Vagina (tissue), 2 donors: ENCODE results near the gene ZNF469. TPM values are rescaled to one million over a fixed set of nuclear protein-coding genes. Genes with fewer than 3 reads are reported as not detected.

Experiments
- DNase-seq, 2 donors: peaks; one replicate each; pipeline ENCODE4 v3.0.0-alpha.2; 2017; ENCODE audit errors: extremely low spot score in 2 of 2
- H3K27ac ChIP-seq: fragments of 200-600 bp; sonication (generic); one replicate; pipeline ENCODE4 v1.5.1; 2019
- H3K27me3 ChIP-seq: fragments of 200-600 bp; sonication (generic); one replicate; pipeline ENCODE4 v1.5.1; 2019
- H3K36me3 ChIP-seq, 2 donors: fragments of 200-600 bp; sonication (generic); one replicate each; pipeline ENCODE4 v1.5.1; 2017 to 2019
- H3K4me1 ChIP-seq: fragments of 200-600 bp; sonication (generic); one replicate; pipeline ENCODE4 v1.5.1; 2019
- H3K4me3 ChIP-seq, 2 donors: fragments of 200-600 bp; sonication (generic); 1 replicate in 1 of 2; 2 replicates in 1 of 2; pipeline ENCODE4 v1.5.1; 2016 to 2019
- H3K9me3 ChIP-seq: fragments of 200-600 bp; sonication (generic); one replicate; pipeline ENCODE4 v1.5.1; 2019
- POLR2A ChIP-seq, 2 donors: fragments of 450-650 bp; IDR thresholded peaks; one replicate each; pipeline ENCODE4 v1.6.1; 2017; ENCODE audit warnings: antibody characterized with exemption in 2 of 2, mild to moderate bottlenecking in 2 of 2, moderate library complexity in 2 of 2
- POLR2AphosphoS5 ChIP-seq, 2 donors: sonication (generic); formaldehyde crosslinking; IDR thresholded peaks; one replicate each; pipeline ENCODE4 v1.9.0; 2017; ENCODE audit warnings: antibody characterized with exemption in 2 of 2, mild to moderate bottlenecking in 2 of 2, low read depth in 1 of 2; ENCODE audit not compliant: insufficient read depth in 1 of 2
- intact Hi-C: fragments of 100-400 bp; cut with DNase I; formaldehyde crosslinking; loops from one replicate; pipeline ENCODE4 v1.15.1; 2023
- total RNA-seq: library from RNA; depleted of rRNA; stranded (reverse); fragments of >200 nt; gene quantifications from one replicate; pipeline ENCODE4 v1.2.3, GENCODE V29; 2016
- TF ChIP-seq, protein P1 (sequence below), 3 experiments: fragments of 450-650 bp in 2 of 3; fragments of 200-600 bp in 1 of 3; sonication (generic) in 1 of 3; IDR thresholded peaks; one replicate each; pipeline ENCODE4 v1.5.1; 2017 to 2019; ENCODE audit warnings: antibody characterized with exemption in 3 of 3, mild to moderate bottlenecking in 2 of 3, moderate library complexity in 2 of 3

ZNF469 gene
- total RNA-seq, 1 donor from 2014 or later = 2.2 TPM

DNA sequence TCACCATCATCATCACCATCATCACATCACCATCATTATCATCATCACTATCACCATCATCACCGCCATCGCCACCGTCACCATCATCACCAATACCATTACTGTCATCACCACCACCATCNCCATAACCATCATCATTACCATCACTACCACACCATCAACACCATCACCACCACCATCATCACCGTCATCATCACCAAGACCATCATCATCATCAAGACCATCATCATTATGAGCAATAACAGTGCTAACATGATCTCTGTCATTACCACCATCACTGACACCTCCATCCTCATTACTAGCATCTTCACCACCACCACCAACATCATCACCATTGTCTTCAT lies 16.1 kb upstream of the ZNF469 start:
- intact Hi-C loops = no loop called here
- Histone ChIP-seq H3K27me3 (no peaks in the 10 kb centered on the region), H3K9me3 (no peaks in the 10 kb centered on the region), H3K4me1 (no peaks in the 10 kb centered on the region), H3K4me3 (no peak overlapping the region), H3K36me3 (no peaks in the 10 kb centered on the region), H3K27ac (no peak overlapping the region)
- no peak for DNase-seq
- TF ChIP-seq, protein P1, sequence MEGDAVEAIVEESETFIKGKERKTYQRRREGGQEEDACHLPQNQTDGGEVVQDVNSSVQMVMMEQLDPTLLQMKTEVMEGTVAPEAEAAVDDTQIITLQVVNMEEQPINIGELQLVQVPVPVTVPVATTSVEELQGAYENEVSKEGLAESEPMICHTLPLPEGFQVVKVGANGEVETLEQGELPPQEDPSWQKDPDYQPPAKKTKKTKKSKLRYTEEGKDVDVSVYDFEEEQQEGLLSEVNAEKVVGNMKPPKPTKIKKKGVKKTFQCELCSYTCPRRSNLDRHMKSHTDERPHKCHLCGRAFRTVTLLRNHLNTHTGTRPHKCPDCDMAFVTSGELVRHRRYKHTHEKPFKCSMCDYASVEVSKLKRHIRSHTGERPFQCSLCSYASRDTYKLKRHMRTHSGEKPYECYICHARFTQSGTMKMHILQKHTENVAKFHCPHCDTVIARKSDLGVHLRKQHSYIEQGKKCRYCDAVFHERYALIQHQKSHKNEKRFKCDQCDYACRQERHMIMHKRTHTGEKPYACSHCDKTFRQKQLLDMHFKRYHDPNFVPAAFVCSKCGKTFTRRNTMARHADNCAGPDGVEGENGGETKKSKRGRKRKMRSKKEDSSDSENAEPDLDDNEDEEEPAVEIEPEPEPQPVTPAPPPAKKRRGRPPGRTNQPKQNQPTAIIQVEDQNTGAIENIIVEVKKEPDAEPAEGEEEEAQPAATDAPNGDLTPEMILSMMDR (IDR thresholded peaks at IDR 0.05) = no peak
- no peak for TF ChIP-seq POLR2AphosphoS5 (IDR thresholded peaks at IDR 0.05; ENCODE audit: insufficient read depth in 1 of 2, low read depth in 1 of 2)

DNA sequence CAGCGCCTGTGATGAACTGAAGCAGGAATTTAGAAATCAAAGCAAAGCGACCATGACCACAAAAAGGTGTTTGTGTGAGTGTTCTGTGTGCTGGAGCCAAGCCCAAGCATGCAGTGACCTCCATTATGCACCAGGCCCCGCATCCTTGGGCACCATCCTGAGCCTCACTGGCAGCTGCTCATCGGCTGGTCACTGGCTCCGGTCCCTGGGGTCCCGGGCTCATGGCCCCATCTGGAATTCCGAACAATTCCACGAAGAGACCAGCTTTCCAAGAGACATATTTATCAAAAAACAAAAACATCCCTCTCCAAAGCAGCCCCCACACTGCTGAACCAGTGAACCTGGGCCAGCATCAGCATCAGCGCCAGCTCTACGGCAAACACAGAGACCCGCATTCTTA lies 15.2 kb upstream of the ZNF469 start:
- Histone ChIP-seq H3K4me3 (no peak overlapping the region), H3K4me1 (no peaks in the 10 kb centered on the region), H3K9me3 (no peaks in the 10 kb centered on the region), H3K27ac (no peak overlapping the region), H3K36me3 (no peaks in the 10 kb centered on the region), H3K27me3 (no peaks in the 10 kb centered on the region)
- intact Hi-C loops = no loop called here
- TF ChIP-seq POLR2AphosphoS5 (IDR thresholded peaks at IDR 0.05; ENCODE audit: insufficient read depth in 1 of 2, low read depth in 1 of 2) (no peak), POLR2A (IDR thresholded peaks at IDR 0.05) (no peak)
- TF ChIP-seq, protein P1 (IDR thresholded peaks at IDR 0.05) = no peak
- DNase-seq = no peak

DNA sequence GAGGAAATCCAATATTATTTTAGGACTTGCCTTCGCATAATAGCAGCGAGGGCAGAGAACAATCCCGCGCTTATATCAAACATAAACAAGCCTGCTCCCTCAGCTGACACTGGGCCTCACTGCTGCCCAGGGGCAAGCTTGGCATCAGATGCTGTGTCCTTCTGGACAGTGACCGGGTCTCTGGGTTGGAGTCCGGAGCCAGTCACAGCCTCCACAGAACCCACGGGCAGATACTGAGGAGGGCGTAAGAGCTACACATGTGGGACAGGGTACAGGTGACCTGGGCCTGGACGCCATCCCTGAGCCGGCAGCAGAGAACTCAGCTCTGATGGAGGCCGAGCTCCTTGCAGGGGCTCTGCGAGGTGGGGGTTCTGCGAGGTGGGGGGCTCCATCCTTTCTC lies 14.7 kb upstream of the ZNF469 start:
- Histone ChIP-seq H3K27me3 (no peaks in the 10 kb centered on the region), H3K27ac (no peak overlapping the region), H3K9me3 (no peaks in the 10 kb centered on the region), H3K36me3 (no peaks in the 10 kb centered on the region), H3K4me1 (no peaks in the 10 kb centered on the region), H3K4me3 (no peak overlapping the region)
- intact Hi-C loops = no loop called here
- TF ChIP-seq, protein P1 (IDR thresholded peaks at IDR 0.05) = no peak
- TF ChIP-seq POLR2A (IDR thresholded peaks at IDR 0.05) = no peak
- no peak for TF ChIP-seq POLR2AphosphoS5 (IDR thresholded peaks at IDR 0.05; ENCODE audit: insufficient read depth in 1 of 2, low read depth in 1 of 2)
- DNase-seq = no peak

DNA sequence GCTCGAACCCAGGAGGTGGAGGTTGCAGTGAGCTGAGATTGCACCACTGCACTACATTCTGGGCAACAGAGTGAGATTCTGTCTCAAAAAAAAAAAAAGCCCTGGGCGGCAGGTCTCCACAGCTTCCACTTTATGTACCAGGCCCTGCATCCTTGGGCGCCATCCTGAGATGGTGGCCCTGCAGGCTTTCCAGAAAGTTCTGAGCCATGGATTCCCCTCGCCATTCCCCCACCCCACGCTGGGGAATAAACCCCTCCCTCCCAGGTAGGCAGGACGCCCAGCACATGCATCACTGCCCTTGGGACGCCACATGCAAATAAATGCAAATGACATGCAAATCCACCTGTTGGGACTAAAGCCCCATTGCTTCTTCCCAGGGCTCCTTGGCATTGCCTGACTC lies 13.8 kb upstream of the ZNF469 start:
- DNase-seq = no peak
- Histone ChIP-seq H3K9me3 (no peaks in the 10 kb centered on the region), H3K4me1 (no peaks in the 10 kb centered on the region), H3K27me3 (no peaks in the 10 kb centered on the region), H3K4me3 (no peak overlapping the region), H3K36me3 (no peaks in the 10 kb centered on the region), H3K27ac (no peak overlapping the region)
- TF ChIP-seq POLR2AphosphoS5 (IDR thresholded peaks at IDR 0.05; ENCODE audit: insufficient read depth in 1 of 2, low read depth in 1 of 2) (no peak), POLR2A (IDR thresholded peaks at IDR 0.05) (no peak)
- TF ChIP-seq, protein P1 (IDR thresholded peaks at IDR 0.05) = no peak
- intact Hi-C loops = no loop called here

DNA sequence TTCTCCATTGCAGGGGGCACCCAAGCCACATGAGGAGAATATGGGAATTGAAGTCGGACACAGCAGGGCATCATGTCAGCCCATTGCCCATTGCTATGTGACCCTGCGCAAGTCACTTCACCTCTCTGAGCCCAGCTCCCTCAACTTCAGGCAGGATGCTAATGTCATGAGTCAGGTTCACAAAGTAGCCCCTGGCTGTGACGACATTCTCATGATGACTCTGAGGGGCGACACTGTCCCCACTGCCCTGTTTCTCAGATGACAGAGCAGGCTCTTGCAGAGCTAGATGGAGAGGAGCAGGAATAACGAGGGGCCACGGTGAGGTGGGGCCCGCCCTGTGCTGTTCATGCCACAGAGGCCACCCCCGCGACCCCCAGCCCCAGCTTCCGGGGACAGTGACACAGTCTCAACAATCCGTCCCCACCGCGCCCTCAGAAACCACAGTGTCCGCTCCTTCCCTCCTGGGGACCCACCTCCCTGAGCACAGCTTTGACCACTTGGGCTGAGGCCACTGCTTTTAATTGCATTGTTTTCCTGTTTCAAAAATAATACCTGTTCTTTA lies 13.2 kb upstream of the ZNF469 start:
- Histone ChIP-seq H3K4me3 (no peak overlapping the region), H3K27me3 (no peaks in the 10 kb centered on the region), H3K4me1 (no peaks in the 10 kb centered on the region), H3K27ac (no peak overlapping the region), H3K36me3 (no peaks in the 10 kb centered on the region), H3K9me3 (no peaks in the 10 kb centered on the region)
- intact Hi-C loops = no loop called here
- DNase-seq = no peak
- TF ChIP-seq POLR2A (IDR thresholded peaks at IDR 0.05) (no peak), POLR2AphosphoS5 (IDR thresholded peaks at IDR 0.05; ENCODE audit: insufficient read depth in 1 of 2, low read depth in 1 of 2) (no peak)
- TF ChIP-seq, protein P1 (IDR thresholded peaks at IDR 0.05) = no peak
